Endothelial cell of umbilical vein (primary cell): ENCODE results near the gene CNNM2. TPM values are rescaled to one million over a fixed set of nuclear protein-coding genes. Genes with fewer than 3 reads are reported as not detected.

Experiments
- BruUV-seq: library from RNA; stranded (reverse); fragments of 400-500 nt; replicated peaks from 2 replicates; lab custom pipeline; 2021; lab: Mats Ljungman, UMichigan
- CTCF ChIA-PET: fragments of 300-600, 350-600 bp; sonication (Branson Sonifier 250); formaldehyde crosslinking; loops from one replicate; lab custom pipeline; 2021; ENCODE audit warnings: antibody characterized with exemption, inconsistent platforms; lab: Charles Lee
- POLR2A ChIA-PET: fragments of 300-600, 350-600 bp; sonication (Branson Sonifier 250); formaldehyde crosslinking; loops from one replicate; lab custom pipeline; 2021; ENCODE audit warnings: antibody characterized with exemption, inconsistent platforms; lab: Charles Lee
- DNase-seq: peaks from one replicate; pipeline ENCODE4 v3.0.0-alpha.2; 2011; ENCODE audit warnings: low read depth, low spot score
- FAIRE-seq: peaks from 2 replicates; lab custom pipeline; 2011; peaks lifted over from hg19 to GRCh38; lab: Jason Lieb, UNC
- H2AFZ ChIP-seq: 2 replicates; pipeline ENCODE4 v1.6.0; 2012; ENCODE audit warnings: low read depth, low read length, control low read depth, inconsistent platforms
- H3K27ac ChIP-seq: 2 replicates; pipeline ENCODE4 v1.5.1; 2011; ENCODE audit warnings: low read depth, mild to moderate bottlenecking, control low read depth, low read length, moderate library complexity; ENCODE audit not compliant: insufficient read depth
- H3K27me3 ChIP-seq, 2 experiments: 2 replicates each; pipeline versions ENCODE4 v1.6.0 to v1.6.1; 2011; ENCODE audit warnings: low read length in 2 of 2, mixed read lengths in 1 of 2; ENCODE audit not compliant: control insufficient read depth in 2 of 2, insufficient read depth in 2 of 2
- H3K36me3 ChIP-seq, 2 experiments: 2 replicates in 1 of 2; 3 replicates in 1 of 2; pipeline ENCODE4 v1.5.1; 2011; ENCODE audit warnings: low read length in 2 of 2, mild to moderate bottlenecking in 1 of 2, moderate library complexity in 1 of 2; ENCODE audit not compliant: control insufficient read depth in 2 of 2, insufficient read depth in 2 of 2; ENCODE audit errors: extremely low read depth in 1 of 2
- H3K4me1 ChIP-seq: 3 replicates; pipeline ENCODE4 v1.5.1; 2011; ENCODE audit warnings: mild to moderate bottlenecking, low read length; ENCODE audit not compliant: control insufficient read depth, insufficient read depth; ENCODE audit errors: extremely low read depth
- H3K4me2 ChIP-seq: 2 replicates; pipeline ENCODE4 v1.6.1; 2011; ENCODE audit warnings: low read length, control low read depth, mixed read lengths; ENCODE audit not compliant: insufficient read depth
- H3K4me3 ChIP-seq, 3 experiments: fragments of 200-600 bp in 1 of 3; sonication (generic), shearing (Covaris generic) in 1 of 3; replicated peaks in 1 of 3; 2 replicates each; pipeline ENCODE4 v1.5.1; 2011 to 2016; ENCODE audit warnings: control low read depth in 3 of 3, low read length in 3 of 3, mild to moderate bottlenecking in 2 of 3, inconsistent platforms in 1 of 3, low read depth in 1 of 3, moderate library complexity in 1 of 3; ENCODE audit not compliant: insufficient read depth in 1 of 3
- H3K79me2 ChIP-seq: 2 replicates; pipeline ENCODE4 v1.6.0; 2012; ENCODE audit warnings: low read length, inconsistent platforms; ENCODE audit not compliant: control insufficient read depth, insufficient read depth
- H3K9ac ChIP-seq: replicated peaks from 2 replicates; pipeline ENCODE3; 2011; ENCODE audit warnings: low read length, control low read depth; ENCODE audit not compliant: insufficient read depth; ENCODE audit errors: extremely low read depth
- H3K9me1 ChIP-seq: replicated peaks from 3 replicates; pipeline ENCODE4 v1.6.0; 2011; ENCODE audit warnings: mild to moderate bottlenecking, low read length; ENCODE audit not compliant: control insufficient read depth, insufficient read depth; ENCODE audit errors: extremely low read depth
- H3K9me3 ChIP-seq: replicated peaks from 2 replicates; pipeline ENCODE4 v1.5.1; 2012; ENCODE audit warnings: low read length, inconsistent platforms; ENCODE audit not compliant: control insufficient read depth, insufficient read depth
- H4K20me1 ChIP-seq: replicated peaks from 2 replicates; pipeline ENCODE3; 2011; ENCODE audit warnings: mild to moderate bottlenecking, low read length; ENCODE audit not compliant: control insufficient read depth, insufficient read depth; ENCODE audit errors: extremely low read depth
- CTCF ChIP-seq, 2 donors: IDR thresholded peaks; 1 replicate in 1 of 2; 2 replicates in 1 of 2; pipeline ENCODE4 v1.5.1; 2011; ENCODE audit warnings: low read length in 2 of 2, mild to moderate bottlenecking in 2 of 2, moderate library complexity in 2 of 2, control low read depth in 1 of 2, inconsistent platforms in 1 of 2, low read depth in 1 of 2; ENCODE audit not compliant: insufficient read depth in 1 of 2; ENCODE audit errors: extremely low read depth in 1 of 2
- EZH2 ChIP-seq: IDR thresholded peaks from 2 replicates; pipeline ENCODE4 v1.6.1; 2012; ENCODE audit warnings: borderline replicate concordance, low read depth, mild to moderate bottlenecking, moderate library complexity, low read length, inconsistent platforms; ENCODE audit not compliant: severe bottlenecking
- FOS ChIP-seq: IDR thresholded peaks from 2 replicates; pipeline ENCODE4 v1.6.1; 2011; ENCODE audit warnings: mild to moderate bottlenecking, low read length, moderate library complexity, borderline replicate concordance; ENCODE audit not compliant: insufficient read depth
- GATA2 ChIP-seq: IDR thresholded peaks from 2 replicates; pipeline ENCODE4 v1.7.0; 2011; ENCODE audit warnings: low read depth, mild to moderate bottlenecking, moderate library complexity, mixed read lengths, low read length; ENCODE audit not compliant: insufficient read length, insufficient read depth
- JUN ChIP-seq: IDR thresholded peaks from 2 replicates; pipeline ENCODE4 v1.6.1; 2011; ENCODE audit warnings: borderline replicate concordance, low read depth; ENCODE audit not compliant: insufficient read length, insufficient read depth
- MAX ChIP-seq: IDR thresholded peaks from 2 replicates; pipeline ENCODE4 v1.6.1; 2011; ENCODE audit not compliant: insufficient read depth, insufficient read length
- MYC ChIP-seq: IDR thresholded peaks from one replicate; pipeline ENCODE4 v1.6.1; 2011; ENCODE audit warnings: mild to moderate bottlenecking, low read depth, low read length
- POLR2A ChIP-seq: IDR thresholded peaks from 2 replicates; pipeline ENCODE4 v1.6.1; 2012; ENCODE audit warnings: low read depth, mild to moderate bottlenecking, control low read depth, low read length
- POLR2AphosphoS5 ChIP-seq: IDR thresholded peaks from 2 replicates; pipeline ENCODE4 v1.6.1; 2012; ENCODE audit warnings: low read depth, mild to moderate bottlenecking, control low read depth, low read length, moderate library complexity; ENCODE audit not compliant: insufficient read depth
- dilution Hi-C: fragments of 300-500 bp; cut with MboI; formaldehyde crosslinking; loops from one replicate; pipeline ENCODE4 v1.15.0; 2019; ENCODE audit warnings: low sequenced_read_pairs; ENCODE audit not compliant: extremely low pct_ligation_motif_present
- intact Hi-C: fragments of 100-400 bp; cut with micrococcal nuclease; formaldehyde crosslinking; loops from one replicate; pipeline ENCODE4 v1.10.0; 2022
- polyA plus RNA-seq, 4 experiments: library from polyadenylated mRNA; depleted of rRNA in 3 of 4; stranded (reverse) in 3 of 4; unstranded in 1 of 4; fragments of >200 nt; gene quantifications; 2 replicates each; pipeline versions ENCODE4 v1.2.1 to v1.2.3, GENCODE V29; 2011 to 2012; ENCODE audit warnings: missing spikeins in 1 of 4
- total RNA-seq: library from RNA; stranded (reverse); gene quantifications from 2 replicates; pipeline ENCODE4 v1.2.3, GENCODE V29; 2021

Gene CNNM2
- total and polyA plus RNA-seq, 2 donors (not counting 3 experiments of a cell fraction or from before 2014, with no cell fraction given) = 1.9 to 3.0 TPM

- DNase-seq (no peak), FAIRE-seq (no peak)
- ChIA-PET CTCF (no interaction called here), POLR2A (interaction anchor here (0.5 kb wide), 1 partner anchor 104 kb away, joined by 3 read pairs; no protein-coding TSS in a partner anchor)
- dilution Hi-C loops = no loop called here
- Histone ChIP-seq H3K27me3 (peaks cover 0 to 1% of the 10 kb centered on the region in 2 experiments), H3K79me2 (no peaks in the 10 kb centered on the region), H3K4me1 (no peaks in the 10 kb centered on the region), H3K4me2 (no peak overlapping the region), H3K9ac (no peak overlapping the region), H4K20me1 (no peaks in the 10 kb centered on the region), H3K9me1 (no peaks in the 10 kb centered on the region), H3K36me3 (no peaks in the 10 kb centered on the region), H2AFZ (no peak overlapping the region), H3K9me3 (no peaks in the 10 kb centered on the region), H3K4me3 (no peak overlapping the region), H3K27ac (no peak overlapping the region)
- TF ChIP-seq GATA2 = no peak
- BruUV-seq = no TSS peak
- intact Hi-C loops = no loop called here
These were observed 67.7 kb downstream of the CNNM2 start for GRCh38 chr10:102985811-102986210.

GRCh38 chr10:102988404-102989314, 70.6 kb downstream of the CNNM2 start:
- DNase-seq = no peak
- dilution Hi-C loops (no loop called here), intact Hi-C loops (no loop called here)
- Histone ChIP-seq H2AFZ (no peak overlapping the region), H3K9me1 (no peaks in the 10 kb centered on the region), H3K4me3 (no peak overlapping the region), H3K4me2 (no peak overlapping the region), H3K27me3 (no peaks in the 10 kb centered on the region), H3K9ac (no peak overlapping the region), H4K20me1 (no peaks in the 10 kb centered on the region), H3K79me2 (no peaks in the 10 kb centered on the region), H3K9me3 (no peaks in the 10 kb centered on the region), H3K36me3 (no peaks in the 10 kb centered on the region), H3K27ac (no peak overlapping the region), H3K4me1 (no peaks in the 10 kb centered on the region)
- no TSS peak for BruUV-seq
- TF ChIP-seq MYC (no peak), POLR2A (no peak), GATA2 (no peak), POLR2AphosphoS5 (no peak), JUN (no peak), MAX (no peak), FOS (no peak), EZH2 (no peak), CTCF (IDR thresholded peaks at IDR 0.05; ENCODE audit: extremely low read depth in 1 of 2, insufficient read depth in 1 of 2, low read depth in 1 of 2, low read length in 2 of 2) (no peak)
- ChIA-PET POLR2A (no interaction called here), CTCF (no interaction called here)
- FAIRE-seq = no peak
